Activated naive CD4-positive, alpha-beta T cell treated with anti-CD3 and anti-CD28 coated beads, Interleukin-2, amount 50 U/mL, for 16 hours (primary cell): Measurements from ENCODE around the gene SULT1C4.
"Not testable (repeated sequence)": the region's sequence is repeated elsewhere in the genome, so short reads cannot be mapped to it uniquely, and the experiment has no call there.

Experiments
- DNase-seq: peaks from one replicate; pipeline ENCODE4 v3.0.0-alpha.2; 2020

The SULT1C4 gene

DNA sequence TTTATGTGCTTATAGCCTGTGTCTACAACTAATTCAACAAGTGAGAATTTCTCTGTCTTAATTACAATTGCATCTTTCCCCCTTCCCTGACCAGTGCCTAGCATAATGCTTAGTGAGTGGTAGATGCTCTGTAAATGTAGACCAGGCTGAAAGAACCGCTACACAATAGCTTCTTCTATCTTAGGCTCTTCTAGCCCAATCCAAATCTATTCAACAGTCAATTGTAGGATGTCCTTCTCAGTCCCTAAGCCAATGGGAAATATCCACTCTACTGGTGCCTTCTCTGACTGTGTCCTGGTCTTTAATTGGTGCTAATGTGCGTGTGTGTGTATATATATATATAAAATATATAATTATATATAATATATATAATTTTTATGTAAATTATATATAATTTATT lies 37.2 kb downstream of the SULT1C4 start:
- DNase-seq, result no peak

DNA sequence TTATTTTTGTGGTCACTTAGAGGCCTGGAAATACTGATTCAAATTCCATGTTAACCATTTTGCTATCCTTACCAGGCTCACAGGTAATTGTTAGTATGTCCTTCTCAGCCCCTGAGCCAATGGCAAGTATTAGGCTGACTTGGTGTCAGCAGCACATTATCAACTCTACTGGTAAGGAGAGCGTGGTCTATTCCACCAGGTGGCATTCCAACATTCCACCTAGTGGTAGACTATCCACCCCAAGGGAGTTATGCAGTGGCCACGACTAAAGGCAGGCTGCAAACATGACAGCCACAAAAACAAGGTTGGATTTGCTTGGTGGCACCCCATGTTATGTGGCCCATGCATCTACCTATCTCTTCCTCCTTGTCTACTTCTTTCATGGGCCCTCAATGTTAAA lies 39.5 kb downstream of the SULT1C4 start:
- DNase-seq, result no peak

DNA sequence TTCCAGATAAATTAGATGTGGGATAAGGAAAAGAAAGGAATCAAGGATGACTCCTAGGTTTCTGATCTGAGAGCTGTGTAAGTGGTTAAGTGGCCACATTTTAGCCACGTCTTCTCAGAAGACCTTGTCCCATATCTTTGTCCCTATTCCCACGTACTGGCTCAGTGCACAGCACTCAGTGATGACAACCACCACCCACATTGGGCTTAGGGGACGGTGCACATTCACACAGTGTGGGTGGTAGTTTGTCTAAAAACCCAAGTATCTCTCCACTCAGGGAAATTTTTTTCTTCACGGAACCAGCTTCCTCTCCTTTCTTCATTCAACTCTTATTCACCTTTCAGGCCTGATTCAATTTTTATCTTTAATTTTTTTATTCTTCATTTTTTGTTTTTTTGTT lies 40.7 kb downstream of the SULT1C4 start:
- no peak for DNase-seq

DNA sequence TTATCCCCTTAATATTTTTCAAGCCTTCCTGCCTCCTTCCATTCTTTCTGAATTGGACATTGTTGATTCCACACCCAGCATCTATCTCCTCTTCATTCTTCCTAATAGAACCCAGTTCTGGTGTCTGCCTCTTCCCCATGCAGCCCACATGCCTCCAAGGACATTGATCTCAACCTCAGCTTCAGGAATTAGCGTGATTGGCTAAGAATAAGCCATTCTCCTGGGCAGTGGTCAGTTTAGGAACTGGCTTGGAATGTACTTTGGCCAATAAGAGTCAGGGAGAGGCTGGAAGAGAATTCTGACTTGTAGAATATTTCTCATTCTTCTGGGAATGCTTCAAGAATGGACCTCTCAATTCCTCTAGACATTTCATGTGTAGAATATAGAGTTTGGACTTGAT lies 45.3 kb downstream of the SULT1C4 start:
- no peak for DNase-seq

DNA sequence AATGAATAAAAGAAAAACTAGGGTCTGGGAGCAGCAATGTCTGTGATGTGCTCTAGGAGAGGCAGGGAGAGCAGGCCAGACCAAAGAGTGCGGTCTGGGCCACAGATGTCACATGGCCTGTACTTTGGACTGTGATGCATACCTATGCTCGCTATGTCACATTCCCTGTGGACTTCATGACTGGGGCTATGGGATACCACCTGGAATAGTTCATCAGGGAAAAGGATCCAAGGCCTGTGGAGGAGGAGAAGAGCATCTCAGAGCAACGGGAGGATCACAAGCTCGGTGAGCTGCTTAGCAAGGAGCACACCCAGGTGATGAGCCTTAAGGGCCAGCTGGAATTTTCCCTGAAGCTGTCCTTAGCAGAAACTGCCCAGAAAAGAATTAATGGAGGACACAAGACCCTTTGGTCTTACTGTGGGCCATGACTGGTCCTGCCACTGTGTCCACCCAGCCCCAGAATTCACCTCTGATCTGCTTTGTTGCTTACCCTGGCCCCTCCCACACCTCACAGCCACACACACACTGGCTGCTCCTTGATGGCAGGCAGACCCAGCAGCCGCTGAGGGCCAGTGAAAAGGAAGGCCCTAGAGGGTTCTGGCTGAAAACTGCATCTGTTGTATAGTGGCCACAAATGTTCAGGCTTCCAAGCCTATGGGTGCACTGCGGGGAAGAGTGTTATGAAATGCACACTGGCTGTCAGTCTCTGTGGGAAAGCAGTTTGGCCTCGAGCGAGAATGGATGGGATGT lies 45.9 kb downstream of the SULT1C4 start:
- no peak for DNase-seq

DNA sequence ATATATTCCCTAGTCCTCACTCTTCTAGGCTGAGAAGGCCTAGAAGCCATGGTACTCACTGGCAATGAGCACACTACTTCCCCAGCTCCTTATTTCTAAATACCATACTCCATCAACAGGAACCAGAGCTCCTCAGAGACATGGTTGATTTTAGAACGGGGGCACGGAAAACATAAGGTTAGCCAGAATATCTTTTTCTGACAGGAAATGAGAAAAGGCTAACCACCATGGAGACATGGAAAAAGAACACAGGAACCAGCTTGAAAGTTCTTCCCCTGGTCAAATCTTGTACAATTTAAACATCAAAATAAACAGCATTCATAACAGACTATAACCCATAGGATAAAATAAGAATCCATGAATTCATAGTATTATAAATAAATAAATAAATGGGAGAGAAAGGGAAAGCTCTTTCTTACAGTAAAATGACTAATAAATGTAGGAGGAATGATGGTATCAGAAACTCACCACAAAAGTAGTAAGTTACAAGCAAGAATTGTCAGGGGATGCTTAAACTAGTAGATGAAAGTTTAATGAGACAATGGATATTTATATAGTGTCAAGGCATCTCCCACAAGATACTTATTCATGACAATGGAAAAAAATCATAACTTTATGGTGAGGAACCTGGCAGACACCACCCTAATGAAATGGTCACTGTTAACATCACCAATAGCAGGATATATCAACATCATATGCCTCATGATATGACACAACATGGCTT lies 50.7 kb downstream of the SULT1C4 start:
- DNase-seq, result no peak

DNA sequence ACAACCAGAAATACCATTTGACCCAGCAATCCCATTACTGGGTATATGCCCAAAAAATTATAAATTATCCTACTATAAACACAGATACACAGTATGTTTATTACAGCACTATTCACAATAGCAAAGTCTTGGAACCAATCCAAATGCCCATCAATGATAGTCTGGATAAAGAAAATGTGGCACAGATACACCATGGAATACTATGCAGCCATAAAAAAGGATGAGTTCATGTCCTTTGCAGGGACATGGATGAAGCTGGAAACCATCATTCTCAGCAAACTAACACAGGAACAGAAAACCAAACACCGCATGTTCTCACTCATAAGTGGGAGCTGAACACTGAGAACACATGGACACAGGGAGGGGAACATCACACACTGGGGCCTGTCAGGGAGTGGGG lies 57.8 kb downstream of the SULT1C4 start:
- not testable (repeated sequence) for DNase-seq

DNA sequence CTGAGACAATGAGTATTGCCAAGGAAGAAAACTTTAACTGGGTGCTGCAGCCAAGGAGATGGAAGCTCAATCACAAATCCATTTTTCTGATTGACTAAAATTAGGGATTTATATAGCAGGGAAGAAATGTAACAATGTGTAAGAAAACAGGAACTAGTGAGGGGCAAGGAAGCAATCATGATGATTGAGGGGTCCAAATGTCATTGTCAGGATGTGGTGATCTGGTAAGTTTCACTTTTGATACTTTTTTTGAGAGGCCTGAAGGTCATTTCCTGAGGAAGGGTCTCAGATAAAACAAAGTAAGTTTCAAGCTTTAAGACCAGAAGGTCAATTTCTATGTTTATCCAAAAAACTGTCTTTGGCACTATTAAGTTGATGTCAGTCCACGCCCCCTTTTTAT lies 59.2 kb downstream of the SULT1C4 start:
- no peak for DNase-seq
